HG03571 (cell line): Measurements from ENCODE around the gene RBM4B.

Source experiments
- ATAC-seq: cut with Tn5 transposase; IDR thresholded peaks from one replicate; pipeline ENCODE4 v1.9.1; 2021; ENCODE audit not compliant: unreplicated experiment

Gene RBM4B

GRCh38 chr11:66687831-66688281, 10.2 kb upstream of the RBM4B start:
- ATAC-seq, result no peak

- no peak for ATAC-seq
These were observed 9.4 kb upstream of the RBM4B start for GRCh38 chr11:66686801-66687750.

DNA sequence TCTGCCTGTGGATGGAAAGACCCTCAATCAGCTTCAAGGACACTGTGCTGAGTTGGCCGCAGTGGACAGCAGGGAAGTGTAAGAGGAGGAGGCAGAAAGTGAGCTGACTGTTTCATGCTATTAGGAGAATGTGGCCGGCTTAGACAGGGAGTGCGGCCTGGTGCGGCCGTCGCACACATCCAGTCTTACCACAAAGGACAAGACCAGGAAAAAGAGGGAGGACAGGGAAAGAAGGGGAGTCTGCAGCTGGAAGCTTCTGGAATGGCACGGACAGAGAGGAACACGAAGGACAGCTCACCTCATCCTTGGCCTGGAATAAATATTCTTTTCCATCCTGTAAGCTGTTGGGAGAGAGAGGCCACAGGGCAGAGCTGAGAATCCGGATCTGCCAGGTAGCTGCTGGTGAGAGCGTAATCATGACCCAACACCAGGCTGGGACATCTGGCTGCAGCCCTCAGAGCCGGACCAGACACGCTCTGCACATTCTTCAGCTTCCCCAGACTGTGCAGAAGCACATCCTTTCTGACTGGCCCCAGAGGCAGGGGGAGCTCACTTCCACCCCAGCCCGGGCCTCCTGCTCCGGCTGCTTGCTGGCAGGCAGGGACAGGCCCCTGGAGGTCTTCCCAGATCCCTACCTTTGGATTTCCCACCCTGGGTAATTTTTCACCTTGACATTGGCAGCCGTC, 8.6 kb upstream of the RBM4B start:
- no peak for ATAC-seq

DNA sequence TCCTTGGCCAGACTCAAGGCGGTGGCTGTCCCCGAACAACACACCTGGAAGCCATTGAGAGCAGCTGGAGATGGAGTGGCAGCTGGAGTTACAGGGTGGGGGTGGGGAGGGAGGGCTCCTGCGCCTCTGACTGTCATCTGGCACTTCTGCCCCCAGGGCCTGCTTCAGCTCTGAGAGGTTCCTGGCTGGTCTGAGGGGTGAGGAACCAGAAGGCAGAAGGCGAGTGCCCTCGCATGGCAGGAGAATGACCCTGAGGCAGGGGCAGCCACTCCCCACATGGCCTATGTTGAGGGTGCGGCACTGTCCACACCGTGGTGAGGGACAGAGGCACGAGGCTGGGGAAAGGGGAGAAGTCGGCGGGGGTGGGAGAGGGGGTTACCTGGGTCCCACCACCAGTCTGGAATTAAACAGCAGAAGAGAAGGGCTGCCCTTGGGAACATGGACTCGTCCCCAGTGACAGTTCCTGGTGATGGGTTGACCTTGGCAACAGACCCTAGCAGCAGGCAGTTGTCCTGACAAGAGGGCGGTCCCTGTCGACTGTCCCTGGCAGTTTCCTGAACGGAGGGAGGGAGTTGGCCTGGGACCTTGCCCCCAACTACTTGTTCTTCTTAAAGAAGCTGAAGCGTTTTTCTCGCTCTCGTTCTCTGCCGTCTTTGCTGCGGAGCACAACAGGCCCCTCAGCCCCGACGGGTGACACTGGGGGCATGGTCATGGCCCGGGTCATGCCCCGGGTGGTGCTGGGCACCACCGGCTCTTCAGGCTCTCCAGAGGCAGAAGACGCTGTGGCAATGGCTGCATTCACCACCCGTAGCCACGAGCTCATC, 7.8 kb upstream of the RBM4B start:
- ATAC-seq, result no peak

DNA sequence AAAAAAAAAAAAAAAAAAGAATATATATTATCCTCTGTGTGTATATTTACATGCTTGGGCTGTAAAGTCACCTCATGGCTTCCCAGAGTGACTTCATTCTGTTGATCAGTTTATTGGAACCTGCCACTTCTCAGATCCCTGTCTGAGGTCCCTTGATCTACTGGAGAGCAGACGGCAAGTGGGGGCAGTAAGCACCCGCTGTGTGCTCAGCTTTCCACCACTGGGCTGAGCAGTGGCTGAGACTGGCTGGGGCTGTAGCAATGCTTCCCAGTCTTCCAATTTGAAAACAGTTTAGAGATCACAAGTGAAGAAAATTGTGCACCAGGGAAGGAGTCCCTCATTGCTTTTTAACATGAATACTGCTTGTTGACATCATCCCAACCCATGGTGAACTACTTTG, 6.9 kb upstream of the RBM4B start:
- ATAC-seq, result no peak

GRCh38 chr11:66683877-66684276, 6.2 kb upstream of the RBM4B start:
- ATAC-seq, result no peak

GRCh38 chr11:66680966-66681645, 3.4 kb upstream of the RBM4B start:
- ATAC-seq, result no peak

DNA sequence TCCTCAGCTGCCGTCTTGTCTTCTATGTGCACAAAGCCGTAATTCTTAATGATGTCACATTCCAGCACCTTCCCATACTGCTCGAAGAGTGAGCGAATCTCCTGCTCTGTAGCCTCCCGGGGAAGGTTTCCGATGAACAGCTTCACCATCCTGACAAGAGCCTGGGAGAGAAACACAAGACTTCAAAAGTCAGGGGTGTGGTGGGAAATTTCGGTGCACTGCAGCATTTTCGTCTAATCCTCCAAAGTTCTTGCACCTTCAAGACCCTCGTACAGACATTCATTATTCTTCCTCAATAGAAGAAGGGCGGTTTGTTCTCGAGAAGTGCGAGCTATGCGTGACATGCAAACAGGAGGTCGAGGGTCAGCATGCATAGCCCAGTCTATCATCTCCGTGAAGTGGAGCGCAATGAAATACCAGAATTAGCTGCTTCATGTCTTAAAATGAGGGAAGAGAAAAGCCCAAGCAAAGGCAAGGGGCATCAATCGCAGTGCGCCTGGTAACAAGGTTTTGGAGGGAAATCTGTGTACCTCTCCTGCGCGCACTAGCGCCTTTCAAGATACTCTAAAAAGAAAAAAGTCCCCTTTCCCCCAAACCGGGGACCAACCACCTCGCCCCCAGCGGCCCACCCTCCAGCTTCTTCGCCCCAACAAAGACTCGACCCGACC, 622 bp downstream of the RBM4B start:
- ATAC-seq, result no peak

- ATAC-seq, result no peak
These were observed 1.3 kb downstream of the RBM4B start for GRCh38 chr11:66676282-66676919.

DNA sequence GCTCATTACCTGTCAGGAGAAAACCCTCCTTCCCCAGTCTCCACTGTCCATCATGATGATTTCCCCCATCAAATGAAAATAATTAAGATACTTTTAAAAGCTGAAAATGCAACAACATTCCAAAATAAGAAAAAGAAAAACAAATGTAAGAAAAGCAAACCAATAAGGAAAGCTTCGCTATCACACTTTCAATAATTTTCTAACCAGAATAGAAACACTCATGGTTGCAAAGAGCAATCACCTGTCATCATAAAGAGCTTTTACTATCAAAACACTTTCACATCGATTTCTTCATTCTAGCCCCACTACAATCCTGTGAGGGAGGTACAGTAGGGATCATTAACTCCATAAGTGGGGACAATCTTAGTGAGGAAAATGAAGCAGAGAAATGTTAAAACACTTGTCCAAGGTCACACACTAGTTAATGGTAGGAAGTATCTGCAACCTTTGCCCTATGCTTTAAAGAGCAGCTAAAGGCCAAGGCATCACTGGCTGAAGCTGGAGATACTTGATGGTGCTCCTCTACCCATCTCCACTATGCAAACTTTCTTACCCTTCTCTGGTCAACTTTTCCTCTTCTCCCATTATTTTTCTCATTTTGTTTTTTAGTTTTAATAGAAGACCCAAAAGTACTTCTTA, 2.6 kb downstream of the RBM4B start:
- ATAC-seq, result no peak

DNA sequence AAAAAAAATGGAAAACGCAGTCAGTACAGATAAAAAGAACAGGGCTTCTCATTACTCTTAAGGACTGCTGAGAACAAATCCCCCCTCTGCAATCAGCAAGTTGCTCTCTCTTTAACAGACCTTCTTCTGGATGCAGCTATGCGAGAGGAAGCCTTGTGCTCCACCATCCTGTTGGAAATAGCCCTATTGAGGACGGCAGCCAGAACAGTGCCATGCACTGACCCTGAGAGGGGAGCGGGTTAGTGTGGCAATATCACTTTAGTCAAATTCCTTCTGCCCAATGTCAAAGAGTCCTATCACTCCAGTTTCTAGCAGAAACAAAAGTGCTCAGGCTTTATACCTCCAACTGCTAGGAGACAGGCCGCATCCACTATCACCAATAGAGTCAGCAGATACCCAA, 6.9 kb downstream of the RBM4B start:
- ATAC-seq, result no peak

DNA sequence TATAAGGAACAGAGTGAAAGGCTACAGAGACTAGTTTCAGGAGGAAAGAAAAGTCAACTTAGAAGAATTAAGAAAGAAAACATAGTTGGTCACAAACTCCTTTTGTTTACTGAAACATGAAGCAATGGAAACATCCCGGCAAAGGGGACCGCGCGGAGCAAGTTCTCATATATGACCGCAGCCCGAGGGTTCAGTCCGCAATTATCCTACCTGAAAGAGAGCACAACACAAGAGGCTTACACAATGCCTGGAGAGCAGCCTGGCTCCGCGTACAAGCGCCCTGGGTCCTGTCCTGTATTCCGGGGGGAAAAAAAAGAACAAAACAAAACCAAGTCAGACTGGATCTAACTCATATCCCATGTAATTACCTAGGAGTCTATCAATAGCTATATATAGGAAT, 12.3 kb downstream of the RBM4B start:
- no peak for ATAC-seq

DNA sequence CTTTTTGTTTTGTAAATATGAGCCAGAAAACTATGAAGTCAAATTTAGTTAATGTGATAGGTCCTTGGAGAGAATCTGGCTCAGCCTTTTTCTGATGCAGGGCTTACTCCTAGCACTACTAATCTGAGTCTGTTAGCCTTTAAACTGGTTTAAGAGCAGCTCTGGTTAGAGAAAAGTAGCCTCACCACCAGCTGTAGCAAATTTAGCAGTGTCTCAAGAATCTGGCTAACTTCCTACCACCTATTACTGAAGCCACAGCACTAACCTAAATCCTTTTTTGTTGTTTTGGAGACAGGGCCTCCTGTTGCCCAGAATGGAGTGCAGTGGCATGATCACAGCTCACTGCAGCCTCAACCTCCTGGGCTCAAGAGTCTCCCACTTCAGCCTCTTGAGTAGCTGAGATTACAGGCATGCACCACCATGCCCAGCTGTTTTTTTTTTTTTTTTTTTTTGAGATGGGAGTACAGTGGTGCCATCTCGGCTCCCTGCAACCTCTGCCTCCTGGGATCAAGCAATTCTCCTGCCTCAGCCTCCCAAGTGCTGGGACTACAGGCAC, 13.9 kb downstream of the RBM4B start:
- ATAC-seq, result no peak

- no peak for ATAC-seq
These were observed 17.9 kb downstream of the RBM4B start for GRCh38 chr11:66659763-66660162.

- no peak for ATAC-seq
These were observed 24.6 kb downstream of the RBM4B start for GRCh38 chr11:66653123-66653522.

GRCh38 chr11:66652651-66653050, 25.0 kb downstream of the RBM4B start:
- ATAC-seq, result no peak

DNA sequence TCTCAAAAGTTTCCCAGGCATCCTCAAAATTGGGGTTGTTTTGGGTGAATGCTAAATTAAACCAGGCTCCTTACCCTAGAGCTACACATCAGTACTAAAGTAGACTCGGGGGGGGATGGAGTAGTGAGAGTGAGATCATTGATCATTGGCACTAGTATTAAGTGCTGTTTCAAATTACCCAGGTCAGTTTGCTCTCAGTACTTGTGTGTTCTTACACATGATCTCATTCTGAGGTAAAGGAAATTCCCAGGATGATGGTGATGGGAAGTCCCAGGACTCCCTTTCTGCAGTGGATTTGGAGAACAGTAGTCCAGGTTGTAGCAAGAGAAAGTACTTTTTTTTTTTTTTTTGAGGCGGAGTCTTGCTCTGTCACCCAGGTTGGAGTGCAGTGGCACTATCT, 26.7 kb downstream of the RBM4B start:
- no peak for ATAC-seq

DNA sequence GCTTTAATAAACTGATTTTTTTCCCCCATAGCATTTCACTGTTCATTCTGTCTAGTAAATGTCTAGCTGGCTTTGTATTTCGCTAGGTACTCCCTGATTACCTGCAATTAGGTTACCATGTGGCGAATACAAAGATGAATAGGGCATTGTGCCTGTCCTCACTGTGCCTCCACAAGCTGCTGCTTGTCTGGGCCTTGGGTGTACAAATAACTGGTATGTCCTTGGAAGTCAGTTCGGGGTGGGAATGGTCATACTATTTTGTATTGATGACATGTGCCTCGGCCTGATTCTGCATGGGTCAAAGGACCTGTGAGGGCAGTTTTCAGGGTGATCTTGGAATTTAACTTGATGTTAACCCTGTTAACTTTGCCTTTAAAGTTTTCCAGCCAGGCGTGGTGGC, 27.8 kb downstream of the RBM4B start:
- no peak for ATAC-seq

GRCh38 chr11:66646828-66647227, 30.9 kb downstream of the RBM4B start:
- no peak for ATAC-seq
